ENCODE data around the gene NOC3L. TPM values are rescaled to one million over a fixed set of nuclear protein-coding genes. Genes with fewer than 3 reads are reported as not detected.
A peak's percentile ranks its signal among the peaks of the same experiment; 100 is the strongest.

Gene NOC3L
- total and polyA plus RNA-seq, 2 of the 4 experiments (the other 2 are of a cell fraction): 11.9 to 26.5 TPM

- no peak overlapping the region for H3K56ac ChIP-seq (ENCODE audit: extremely low read depth, insufficient read depth, low read length)
- H3K14ac ChIP-seq (replicated peaks; ENCODE audit: low read depth, low read length): no peak overlapping the region
- no peaks in the 10 kb centered on the region for H3K9me3 ChIP-seq (ENCODE audit: control insufficient read depth, insufficient read depth, low read length)
- no peak overlapping the region; the same call in 1 of the 2 replicates for H3K9ac ChIP-seq (ENCODE audit: low read depth, low read length)
- no TSS peak for BruUV-seq (replicated peaks)
- no peak overlapping the region for H3K4ac ChIP-seq (ENCODE audit: low read depth, low read length)
- no peak overlapping the region for H3K4me3 ChIP-seq (ENCODE audit: insufficient read depth, low read depth, low read length)
- no peak overlapping the region for H4K91ac ChIP-seq (ENCODE audit: insufficient read depth, low read depth, low read length)
- H2AK5ac ChIP-seq (ENCODE audit: low read depth, low read length): no peak overlapping the region
- no peaks in the 10 kb centered on the region for H3K9me1 ChIP-seq (ENCODE audit: insufficient read depth, low read length)
- peak overlapping the region; percentile 75 for H3K4me2 ChIP-seq (ENCODE audit: low read depth, low read length)
- no peak overlapping the region for H3K18ac ChIP-seq (ENCODE audit: low read depth, low read length)
- no peaks in the 10 kb centered on the region; the same call in 1 of the 2 replicates for H3K27me3 ChIP-seq (ENCODE audit: control insufficient read depth, insufficient read depth, low read length)
- no peak overlapping the region for H2BK5ac ChIP-seq (ENCODE audit: low read depth, low read length, poor library complexity, severe bottlenecking)
- dilution Hi-C loops (cut with HindIII; ENCODE audit: low sequenced_read_pairs, unreplicated experiment): no loop called here
- peaks cover 2% of the 10 kb centered on the region; the same call in 1 of the 2 replicates for H3K36me3 ChIP-seq (ENCODE audit: control insufficient read depth, insufficient read depth, low read length)
- H3K23ac ChIP-seq (ENCODE audit: low read depth, low read length): 0 out of 2 replicates have a peak overlapping the region, but pooled peaks have one; percentile 16
- peaks cover 2% of the 10 kb centered on the region for H3K4me1 ChIP-seq (ENCODE audit: control insufficient read depth, insufficient read depth, low read length)
- DNase-seq: no peak
- H4K8ac ChIP-seq (ENCODE audit: low read depth in 2 of 2, low read length in 2 of 2): no peak overlapping the region
- POLR2A ChIA-PET (ENCODE audit: unreplicated experiment): interaction anchor here (0.6 kb wide), 1 partner anchor 21 kb away, joined by 9 read pairs; no protein-coding TSS in a partner anchor
- no peak overlapping the region for H2BK120ac ChIP-seq (ENCODE audit: low read depth, low read length)
- peaks cover 13 to 24% of the 10 kb centered on the region in 2 experiments for H3K79me1 ChIP-seq (ENCODE audit: low read depth in 1 of 2, low read length in 2 of 2)
- no peak overlapping the region for H4K5ac ChIP-seq (ENCODE audit: low read depth, low read length)
- H4K20me1 ChIP-seq (ENCODE audit: insufficient read depth, low read length): peaks cover 8% of the 10 kb centered on the region; the same call in 1 of the 2 replicates
- H2AFZ ChIP-seq (replicated peaks; ENCODE audit: low read length, poor library complexity): no peak overlapping the region
- H2BK20ac ChIP-seq (ENCODE audit: low read depth, low read length): no peak overlapping the region
- CTCF ChIA-PET: interaction anchor here (1.1 to 1.3 kb wide), 2 partner anchors 78 to 83 kb away, joined by 3 to 5 read pairs; no protein-coding TSS in a partner anchor
- no peak overlapping the region for H2AK9ac ChIP-seq (replicated peaks; ENCODE audit: low read depth, low read length, poor library complexity)
- no peak overlapping the region for H2BK15ac ChIP-seq (ENCODE audit: low read depth, low read length)
- intact Hi-C loops (cut with micrococcal nuclease): no loop called here
- no CpG with 5 or more reads among the region's 4 CpGs for WGBS, 2 experiments (ENCODE audit: extremely low coverage in 2 of 2, insufficient read length in 1 of 2)
- in situ Hi-C loops (cut with MboI; ENCODE audit: low sequenced_read_pairs): no loop called here
- no peak for ATAC-seq (ENCODE audit: low read depth)
- no peak overlapping the region for H3K27ac ChIP-seq (ENCODE audit: insufficient read depth, low read length)
- TF ChIP-seq RCOR1 (IDR thresholded peaks at IDR 0.05; ENCODE audit: insufficient replicate concordance, low read length) (no peak), MAZ (IDR thresholded peaks at IDR 0.05; ENCODE audit: borderline replicate concordance, low read depth, low read length) (no peak), MAFK (IDR thresholded peaks at IDR 0.05; ENCODE audit: low read depth, low read length) (no peak), BHLHE40 (IDR thresholded peaks at IDR 0.05; ENCODE audit: low read depth, low read length) (no peak), SMC3 (IDR thresholded peaks at IDR 0.05; ENCODE audit: low read depth, low read length) (no peak), RFX5 (IDR thresholded peaks at IDR 0.05; ENCODE audit: low read depth, low read length) (no peak), RAD21 (IDR thresholded peaks at IDR 0.05; ENCODE audit: low read length) (no peak), CEBPB (IDR thresholded peaks at IDR 0.05; ENCODE audit: low read depth, low read length) (no peak), POLR2A (IDR thresholded peaks at IDR 0.05; ENCODE audit: low read depth, low read length) (no peak), USF2 (IDR thresholded peaks at IDR 0.05; ENCODE audit: low read depth, low read length) (no peak), CHD1 (IDR thresholded peaks at IDR 0.05; ENCODE audit: low read depth, low read length) (no peak), NFE2L2 (IDR thresholded peaks at IDR 0.05; ENCODE audit: low read depth, low read length) (no peak), MXI1 (IDR thresholded peaks at IDR 0.05; ENCODE audit: borderline replicate concordance, low read depth, low read length) (no peak)
- TF ChIP-seq, protein P1, sequence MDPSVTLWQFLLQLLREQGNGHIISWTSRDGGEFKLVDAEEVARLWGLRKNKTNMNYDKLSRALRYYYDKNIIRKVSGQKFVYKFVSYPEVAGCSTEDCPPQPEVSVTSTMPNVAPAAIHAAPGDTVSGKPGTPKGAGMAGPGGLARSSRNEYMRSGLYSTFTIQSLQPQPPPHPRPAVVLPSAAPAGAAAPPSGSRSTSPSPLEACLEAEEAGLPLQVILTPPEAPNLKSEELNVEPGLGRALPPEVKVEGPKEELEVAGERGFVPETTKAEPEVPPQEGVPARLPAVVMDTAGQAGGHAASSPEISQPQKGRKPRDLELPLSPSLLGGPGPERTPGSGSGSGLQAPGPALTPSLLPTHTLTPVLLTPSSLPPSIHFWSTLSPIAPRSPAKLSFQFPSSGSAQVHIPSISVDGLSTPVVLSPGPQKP (IDR thresholded peaks at IDR 0.05; ENCODE audit: borderline replicate concordance, low read depth, low read length): no peak
- TF ChIP-seq, protein P2, sequence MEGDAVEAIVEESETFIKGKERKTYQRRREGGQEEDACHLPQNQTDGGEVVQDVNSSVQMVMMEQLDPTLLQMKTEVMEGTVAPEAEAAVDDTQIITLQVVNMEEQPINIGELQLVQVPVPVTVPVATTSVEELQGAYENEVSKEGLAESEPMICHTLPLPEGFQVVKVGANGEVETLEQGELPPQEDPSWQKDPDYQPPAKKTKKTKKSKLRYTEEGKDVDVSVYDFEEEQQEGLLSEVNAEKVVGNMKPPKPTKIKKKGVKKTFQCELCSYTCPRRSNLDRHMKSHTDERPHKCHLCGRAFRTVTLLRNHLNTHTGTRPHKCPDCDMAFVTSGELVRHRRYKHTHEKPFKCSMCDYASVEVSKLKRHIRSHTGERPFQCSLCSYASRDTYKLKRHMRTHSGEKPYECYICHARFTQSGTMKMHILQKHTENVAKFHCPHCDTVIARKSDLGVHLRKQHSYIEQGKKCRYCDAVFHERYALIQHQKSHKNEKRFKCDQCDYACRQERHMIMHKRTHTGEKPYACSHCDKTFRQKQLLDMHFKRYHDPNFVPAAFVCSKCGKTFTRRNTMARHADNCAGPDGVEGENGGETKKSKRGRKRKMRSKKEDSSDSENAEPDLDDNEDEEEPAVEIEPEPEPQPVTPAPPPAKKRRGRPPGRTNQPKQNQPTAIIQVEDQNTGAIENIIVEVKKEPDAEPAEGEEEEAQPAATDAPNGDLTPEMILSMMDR (conservative IDR thresholded peaks at IDR 0.05; ENCODE audit: low read depth, low read length): no peak
These were observed 1.5 kb downstream of the NOC3L start for GRCh38 chr10:94361171-94361794.
